ENCODE data around the gene CHST2.

- no peak for TF ChIP-seq POLR2A (IDR thresholded peaks at IDR 0.05)
- no peak for TF ChIP-seq CTCF (IDR thresholded peaks at IDR 0.05)
- TF ChIP-seq EP300 (IDR thresholded peaks at IDR 0.05) = no peak
Measured at GRCh38 chr3:143070977-143071551, 48.5 kb upstream of the CHST2 start.
